K562 (cell line): ENCODE data around the gene MLLT1. TPM values are rescaled to one million over a fixed set of nuclear protein-coding genes. Genes with fewer than 3 reads are reported as not detected.
A peak's percentile ranks its signal among the peaks of the same experiment; 100 is the strongest.

ENCODE experiments used
- BRD4 ChIP-seq: fragments of 200-600 bp; sonication (generic); IDR thresholded peaks from 2 replicates; pipeline ENCODE4 v1.6.1; 2017; ENCODE audit warnings: inconsistent platforms
- CTBP1 ChIP-seq: fragments of 450-650 bp; IDR thresholded peaks from 2 replicates; pipeline ENCODE4 v1.6.1; 2016; ENCODE audit warnings: borderline replicate concordance
- CUX1 ChIP-seq: fragments of 200-800 bp; sonication (Bioruptor generic); IDR thresholded peaks from 2 replicates; pipeline ENCODE4 v1.6.1; 2016; ENCODE audit warnings: missing genetic modification characterization, missing compliant biosample characterization
- KAT7 ChIP-seq: sonication (generic); formaldehyde crosslinking; IDR thresholded peaks from 2 replicates; pipeline ENCODE4 v1.8.0; 2022; ENCODE audit warnings: missing genetic modification reagents, mild to moderate bottlenecking, borderline replicate concordance
- KDM1A ChIP-seq, 2 experiments: fragments of 450-650 bp; IDR thresholded peaks; 2 replicates each; pipeline ENCODE4 v1.6.1; 2016; ENCODE audit warnings: mild to moderate bottlenecking in 2 of 2
- NR3C1 ChIP-seq: sonication (generic); formaldehyde crosslinking; IDR thresholded peaks from 2 replicates; pipeline ENCODE4 v1.8.1; 2022; ENCODE audit warnings: missing genetic modification reagents
- POLR2B ChIP-seq: fragments of 450-650 bp; IDR thresholded peaks from 2 replicates; pipeline ENCODE4 v1.6.1; 2018; ENCODE audit warnings: low read depth; ENCODE audit not compliant: partially characterized antibody
- SNRNP70 ChIP-seq: fragments of 200-400 bp; formaldehyde crosslinking; optimal IDR thresholded peaks from 2 replicates; pipeline ENCODE3; 2017; ENCODE audit warnings: low read depth, low read length
- SUPT5H ChIP-seq: fragments of 450-650 bp; IDR thresholded peaks from 2 replicates; pipeline ENCODE4 v1.6.1; 2016
- TSC22D4 ChIP-seq: fragments of 450-650 bp; IDR thresholded peaks from 2 replicates; pipeline ENCODE4 v1.6.1; 2016; ENCODE audit warnings: missing genetic modification characterization, missing biosample characterization, control low read depth
- XRCC3 ChIP-seq: fragments of 450-650 bp; IDR thresholded peaks from 2 replicates; pipeline ENCODE4 v1.6.1; 2017; ENCODE audit warnings: mild to moderate bottlenecking, moderate library complexity
- ZBTB2 ChIP-seq: fragments of 450-650 bp; IDR thresholded peaks from 2 replicates; pipeline ENCODE4 v1.6.1; 2016; ENCODE audit warnings: antibody characterized with exemption
- ZNF280A ChIP-seq: fragments of 450-650 bp; IDR thresholded peaks from 2 replicates; pipeline ENCODE4 v1.6.1; 2018; ENCODE audit warnings: mild to moderate bottlenecking, low read depth; ENCODE audit not compliant: partially characterized antibody
- ZNF589 ChIP-seq: fragments of 200-800 bp; sonication (Bioruptor generic); IDR thresholded peaks from 2 replicates; pipeline ENCODE4 v1.6.1; 2016; ENCODE audit warnings: low read depth, missing genetic modification characterization, missing compliant biosample characterization
- polyA plus RNA-seq, 8 experiments: library from polyadenylated mRNA; depleted of rRNA in 4 of 8; stranded (reverse) in 5 of 8; unstranded in 3 of 8; fragments of >200 nt; fragmentation: Nextera tagmentation in 2 of 8; fragmentation: Illumina TruSeq in 1 of 8; extraction: Ambion mirVana in 2 of 8; extraction: Trizol in 1 of 8; gene quantifications; 2 replicates each; pipeline versions ENCODE4 v1.2.1 to v1.2.3, GENCODE V29; 2011 to 2014; ENCODE audit warnings: inconsistent platforms in 1 of 8, missing spikeins in 1 of 8
- total RNA-seq, 7 experiments: library from RNA; depleted of rRNA in 6 of 7; stranded (reverse); fragments of >200 nt in 6 of 7; fragmentation: Illumina TruSeq in 2 of 7; extraction: Trizol in 2 of 7; gene quantifications; 2 replicates each; pipeline versions ENCODE4 v1.2.1 to v1.2.3, GENCODE V29; 2011 to 2021; ENCODE audit warnings: low replicate concordance in 1 of 7
- TF ChIP-seq, protein P1 (sequence below): fragments of 250-450 bp; sonication (Bioruptor Pico); IDR thresholded peaks from 2 replicates; pipeline ENCODE4 v1.5.0; 2020; ENCODE audit warnings: mild to moderate bottlenecking
- TF ChIP-seq, protein P2 (sequence below), 2 experiments: fragments of 450-650 bp in 1 of 2; IDR thresholded peaks; 2 replicates each; pipeline ENCODE4 v1.6.1; 2011 to 2017; ENCODE audit warnings: low read depth in 2 of 2, antibody characterized with exemption in 1 of 2, borderline replicate concordance in 1 of 2, low read length in 1 of 2, mild to moderate bottlenecking in 1 of 2, mixed read lengths in 1 of 2; ENCODE audit not compliant: control insufficient read depth in 1 of 2

The MLLT1 gene
- total and polyA plus RNA-seq, 9 of the 15 experiments (the other 6 are each of a cell fraction or from before 2014, with no cell fraction given), result 0.23 to 63.5 (median 15.4) TPM

DNA sequence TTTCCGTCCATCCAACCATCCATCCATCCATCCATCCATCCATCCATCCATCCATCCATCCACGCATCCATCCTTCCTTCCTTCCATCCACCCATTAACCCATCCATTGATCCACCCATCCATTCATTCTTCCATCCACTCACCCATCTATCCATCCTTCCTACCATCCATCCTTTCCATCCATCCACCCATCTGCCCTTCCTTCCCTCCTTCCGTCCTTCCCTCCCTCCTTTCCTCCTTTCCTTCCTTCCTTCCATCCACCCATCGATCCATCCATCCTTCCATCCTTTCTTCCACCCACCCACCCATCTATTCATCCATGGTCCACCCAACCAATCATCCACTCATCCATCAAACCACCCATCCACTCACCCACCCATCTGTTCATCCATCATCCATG lies 70.1 kb downstream of the MLLT1 start (continued):
- TF ChIP-seq TSC22D4 (tag) (0 out of 2 replicates have a peak, but pooled peaks have one; percentile 39), SUPT5H (peak; percentile 88), SNRNP70 (no peak), ZNF589 (CRISPR knock-in tag) (no peak), KDM1A (IDR thresholded peaks at IDR 0.05) (peak in 1 of 2 experiments; percentile 21; a peak in 2 of 4 replicates), NR3C1 (no peak), KAT7 (CRISPR knock-in tag) (no peak), ZNF280A (no peak), POLR2B (peak; percentile 89), BRD4 (no peak), CTBP1 (0 out of 2 replicates have a peak, but pooled peaks have one; percentile 15), CUX1 (CRISPR knock-in tag) (no peak), XRCC3 (no peak), ZBTB2 (peak; percentile 34; the same call in 1 of the 2 replicates)
- TF ChIP-seq, protein P1, sequence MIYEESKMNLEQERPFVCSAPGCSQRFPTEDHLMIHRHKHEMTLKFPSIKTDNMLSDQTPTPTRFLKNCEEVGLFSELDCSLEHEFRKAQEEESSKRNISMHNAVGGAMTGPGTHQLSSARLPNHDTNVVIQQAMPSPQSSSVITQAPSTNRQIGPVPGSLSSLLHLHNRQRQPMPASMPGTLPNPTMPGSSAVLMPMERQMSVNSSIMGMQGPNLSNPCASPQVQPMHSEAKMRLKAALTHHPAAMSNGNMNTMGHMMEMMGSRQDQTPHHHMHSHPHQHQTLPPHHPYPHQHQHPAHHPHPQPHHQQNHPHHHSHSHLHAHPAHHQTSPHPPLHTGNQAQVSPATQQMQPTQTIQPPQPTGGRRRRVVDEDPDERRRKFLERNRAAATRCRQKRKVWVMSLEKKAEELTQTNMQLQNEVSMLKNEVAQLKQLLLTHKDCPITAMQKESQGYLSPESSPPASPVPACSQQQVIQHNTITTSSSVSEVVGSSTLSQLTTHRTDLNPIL (CRISPR knock-in tag), result no peak
- TF ChIP-seq, protein P2, sequence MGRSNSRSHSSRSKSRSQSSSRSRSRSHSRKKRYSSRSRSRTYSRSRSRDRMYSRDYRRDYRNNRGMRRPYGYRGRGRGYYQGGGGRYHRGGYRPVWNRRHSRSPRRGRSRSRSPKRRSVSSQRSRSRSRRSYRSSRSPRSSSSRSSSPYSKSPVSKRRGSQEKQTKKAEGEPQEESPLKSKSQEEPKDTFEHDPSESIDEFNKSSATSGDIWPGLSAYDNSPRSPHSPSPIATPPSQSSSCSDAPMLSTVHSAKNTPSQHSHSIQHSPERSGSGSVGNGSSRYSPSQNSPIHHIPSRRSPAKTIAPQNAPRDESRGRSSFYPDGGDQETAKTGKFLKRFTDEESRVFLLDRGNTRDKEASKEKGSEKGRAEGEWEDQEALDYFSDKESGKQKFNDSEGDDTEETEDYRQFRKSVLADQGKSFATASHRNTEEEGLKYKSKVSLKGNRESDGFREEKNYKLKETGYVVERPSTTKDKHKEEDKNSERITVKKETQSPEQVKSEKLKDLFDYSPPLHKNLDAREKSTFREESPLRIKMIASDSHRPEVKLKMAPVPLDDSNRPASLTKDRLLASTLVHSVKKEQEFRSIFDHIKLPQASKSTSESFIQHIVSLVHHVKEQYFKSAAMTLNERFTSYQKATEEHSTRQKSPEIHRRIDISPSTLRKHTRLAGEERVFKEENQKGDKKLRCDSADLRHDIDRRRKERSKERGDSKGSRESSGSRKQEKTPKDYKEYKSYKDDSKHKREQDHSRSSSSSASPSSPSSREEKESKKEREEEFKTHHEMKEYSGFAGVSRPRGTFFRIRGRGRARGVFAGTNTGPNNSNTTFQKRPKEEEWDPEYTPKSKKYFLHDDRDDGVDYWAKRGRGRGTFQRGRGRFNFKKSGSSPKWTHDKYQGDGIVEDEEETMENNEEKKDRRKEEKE (IDR thresholded peaks at IDR 0.05; ENCODE audit: borderline replicate concordance in 1 of 2, control insufficient read depth in 1 of 2, low read depth in 2 of 2, low read length in 1 of 2), result peak in 1 of 2 experiments; percentile 66; a peak in 1 of 4 replicates
